ENCODE data around the gene CHN2.

CHN2 gene

GRCh38 chr7:29420011-29420410 lies 225.4 kb downstream of the CHN2 start:
- TF ChIP-seq CTCF (IDR thresholded peaks at IDR 0.05): no peak

- TF ChIP-seq CTCF (IDR thresholded peaks at IDR 0.05): no peak
Observed at GRCh38 chr7:29421010-29421956, 226.7 kb downstream of the CHN2 start.

- no peak for TF ChIP-seq CTCF (IDR thresholded peaks at IDR 0.05)
Observed at GRCh38 chr7:29422829-29423228, 228.3 kb downstream of the CHN2 start.

- no peak for TF ChIP-seq CTCF (IDR thresholded peaks at IDR 0.05)
Observed at GRCh38 chr7:29424295-29424983, 229.9 kb downstream of the CHN2 start.

GRCh38 chr7:29424984-29425309 lies 230.4 kb downstream of the CHN2 start:
- TF ChIP-seq CTCF (IDR thresholded peaks at IDR 0.05): no peak

- TF ChIP-seq CTCF (IDR thresholded peaks at IDR 0.05): no peak
Observed at GRCh38 chr7:29426587-29426986, 232.0 kb downstream of the CHN2 start.

- TF ChIP-seq CTCF (IDR thresholded peaks at IDR 0.05): no peak
Observed at GRCh38 chr7:29429401-29429800, 234.8 kb downstream of the CHN2 start.
